Gastroesophageal sphincter (tissue), 4 donors: ENCODE measurements around the gene CDPF1. TPM values are rescaled to one million over a fixed set of nuclear protein-coding genes. Genes with fewer than 3 reads are reported as not detected.

ENCODE experiments used
- ATAC-seq: fragments of 150-250 bp; one replicate; pipeline ENCODE4 v1.9.1; 2016; ENCODE audit warnings: mild to moderate bottlenecking, moderate library complexity
- H3K27ac ChIP-seq, 4 donors: fragments of 200-600 bp; sonication (generic) in 3 of 4; 1 replicate in 3 of 4; 2 replicates in 1 of 4; pipeline ENCODE4 v1.5.1; 2016 to 2019
- H3K27me3 ChIP-seq: fragments of 200-600 bp; sonication (generic); one replicate; pipeline ENCODE4 v1.5.1; 2019
- H3K36me3 ChIP-seq, 2 donors: fragments of 200-600 bp; sonication (generic); one replicate each; pipeline ENCODE4 v1.5.1; 2019; ENCODE audit warnings: control low read depth in 1 of 2
- H3K4me1 ChIP-seq, 3 donors: fragments of 200-600 bp; sonication (generic); 1 replicate in 2 of 3; 2 replicates in 1 of 3; pipeline ENCODE4 v1.5.1; 2016 to 2019; ENCODE audit warnings: control low read depth in 2 of 3
- H3K4me3 ChIP-seq, 2 donors: fragments of 200-600 bp; sonication (generic); one replicate each; pipeline ENCODE4 v1.5.1; 2019; ENCODE audit warnings: mild to moderate bottlenecking in 1 of 2, moderate library complexity in 1 of 2
- H3K9me3 ChIP-seq, 3 donors: fragments of 200-600 bp; sonication (generic); one replicate each; pipeline ENCODE4 v1.5.1; 2017 to 2019; ENCODE audit warnings: control low read depth in 2 of 3
- CTCF ChIP-seq, 4 experiments: fragments of 200-600 bp in 2 of 4; fragments of 450-650 bp in 2 of 4; sonication (generic) in 1 of 4; IDR thresholded peaks; one replicate each; pipeline ENCODE4 v1.5.1; 2017 to 2019; ENCODE audit warnings: antibody characterized with exemption in 4 of 4, mild to moderate bottlenecking in 2 of 4, moderate library complexity in 2 of 4
- EP300 ChIP-seq: sonication (generic); formaldehyde crosslinking; IDR thresholded peaks from one replicate; pipeline ENCODE4 v1.6.1; 2017; ENCODE audit warnings: antibody characterized with exemption, mild to moderate bottlenecking
- POLR2A ChIP-seq, 2 donors: fragments of 450-650 bp; IDR thresholded peaks; one replicate each; pipeline ENCODE4 v1.6.1; 2017; ENCODE audit warnings: antibody characterized with exemption in 2 of 2, mild to moderate bottlenecking in 2 of 2, moderate library complexity in 1 of 2
- POLR2AphosphoS5 ChIP-seq: sonication (generic); formaldehyde crosslinking; IDR thresholded peaks from one replicate; pipeline ENCODE4 v1.6.1; 2017; ENCODE audit warnings: antibody characterized with exemption
- WGBS, 2 donors: methylation state at CpG; one replicate each; pipeline ENCODE4 v1.1.5; 2018; ENCODE audit warnings: low coverage in 1 of 2; 5-methylcytosine and 5-hydroxymethylcytosine counted together
- total RNA-seq, 4 donors: library from RNA; depleted of rRNA; stranded (reverse); fragments of >200 nt; gene quantifications; one replicate each; pipeline ENCODE4 v1.1.0, GENCODE V29; 2016

Gene CDPF1
- total RNA-seq, 4 donors from 2014 or later = 14.9 to 27.1 (median 18.7) TPM

- Histone ChIP-seq H3K36me3 (peaks cover 0 to 36% of the 10 kb centered on the region in 2 donors), H3K9me3 (no peaks in the 10 kb centered on the region), H3K27ac (peak overlapping the region in 1 of 4 donors; percentile 49), H3K4me3 (no peak overlapping the region), H3K4me1 (peaks cover 0 to 56% (median 9%) of the 10 kb centered on the region in 3 donors), H3K27me3 (no peaks in the 10 kb centered on the region)
- no peak for ATAC-seq
- no peak for TF ChIP-seq POLR2AphosphoS5
- no peak for TF ChIP-seq CTCF (IDR thresholded peaks at IDR 0.05)
- TF ChIP-seq POLR2A (IDR thresholded peaks at IDR 0.05) = no peak
- TF ChIP-seq EP300 = no peak
- 93 to 95% methylated on average over 3 to 4 of the region's 10 CpGs for WGBS, 2 donors
Observed at GRCh38 chr22:46246178-46246577, 3.9 kb downstream of the CDPF1 start.

- H3K27me3 ChIP-seq = no peaks in the 10 kb centered on the region
- H3K4me1 ChIP-seq = peaks cover 0 to 49% (median 6%) of the 10 kb centered on the region in 3 donors
- H3K36me3 ChIP-seq = peaks cover 0 to 36% of the 10 kb centered on the region in 2 donors
- peak overlapping the region in 2 of 4 donors; percentile 21 to 49 for H3K27ac ChIP-seq
- WGBS, 2 donors = 20 to 56% methylated on average over 4 to 9 of the region's 16 CpGs
- TF ChIP-seq EP300 = no peak
- TF ChIP-seq POLR2AphosphoS5 = no peak
- no peak for TF ChIP-seq CTCF (IDR thresholded peaks at IDR 0.05)
- no peak for TF ChIP-seq POLR2A (IDR thresholded peaks at IDR 0.05)
- no peak for ATAC-seq
- no peaks in the 10 kb centered on the region for H3K9me3 ChIP-seq
- no peak overlapping the region for H3K4me3 ChIP-seq
Observed at GRCh38 chr22:46245511-46245910, 4.6 kb downstream of the CDPF1 start.

GRCh38 chr22:46244771-46245170 is 5.3 kb downstream of the CDPF1 start:
- H3K36me3 ChIP-seq = peaks cover 0 to 41% of the 10 kb centered on the region in 2 donors
- H3K4me1 ChIP-seq = peaks cover 0 to 48% (median 6%) of the 10 kb centered on the region in 3 donors
- no peaks in the 10 kb centered on the region for H3K27me3 ChIP-seq
- no peak for ATAC-seq
- H3K27ac ChIP-seq = peak overlapping the region in 2 of 4 donors; percentile 21 to 49
- H3K9me3 ChIP-seq = no peaks in the 10 kb centered on the region
- WGBS, 2 donors = 100% methylated on average over 1 of the region's 9 CpGs
- no peak overlapping the region for H3K4me3 ChIP-seq
- TF ChIP-seq CTCF (IDR thresholded peaks at IDR 0.05) = no peak
- TF ChIP-seq POLR2AphosphoS5 = no peak
- no peak for TF ChIP-seq POLR2A (IDR thresholded peaks at IDR 0.05)
- no peak for TF ChIP-seq EP300

GRCh38 chr22:46242076-46242475 is 8.0 kb downstream of the CDPF1 start:
- 76 to 80% methylated on average over 2 to 8 of the region's 10 CpGs for WGBS, 2 donors
- no peak overlapping the region for H3K27ac ChIP-seq
- peaks cover 0 to 55% of the 10 kb centered on the region in 2 donors for H3K36me3 ChIP-seq
- no peak overlapping the region for H3K4me3 ChIP-seq
- no peak for TF ChIP-seq CTCF (IDR thresholded peaks at IDR 0.05)
- no peak for TF ChIP-seq EP300
- TF ChIP-seq POLR2AphosphoS5 = no peak
- no peak for TF ChIP-seq POLR2A (IDR thresholded peaks at IDR 0.05)
- peaks cover 0 to 50% (median 0%) of the 10 kb centered on the region in 3 donors for H3K4me1 ChIP-seq
- no peak for ATAC-seq
- no peaks in the 10 kb centered on the region for H3K9me3 ChIP-seq
- H3K27me3 ChIP-seq = no peaks in the 10 kb centered on the region

GRCh38 chr22:46241396-46242007 is 8.6 kb downstream of the CDPF1 start:
- peaks cover 0 to 54% of the 10 kb centered on the region in 2 donors for H3K36me3 ChIP-seq
- ATAC-seq = no peak
- 59 to 65% methylated on average over 5 of the region's 5 CpGs for WGBS, 2 donors
- no peaks in the 10 kb centered on the region for H3K27me3 ChIP-seq
- H3K9me3 ChIP-seq = no peaks in the 10 kb centered on the region
- no peak overlapping the region for H3K4me3 ChIP-seq
- peaks cover 0 to 50% (median 0%) of the 10 kb centered on the region in 3 donors for H3K4me1 ChIP-seq
- TF ChIP-seq POLR2AphosphoS5 (no peak), CTCF (IDR thresholded peaks at IDR 0.05) (no peak), EP300 (no peak), POLR2A (IDR thresholded peaks at IDR 0.05) (no peak)
- no peak overlapping the region for H3K27ac ChIP-seq
